HepG2 (cell line): ENCODE measurements around the gene TMEM95. TPM values are rescaled to one million over a fixed set of nuclear protein-coding genes. Genes with fewer than 3 reads are reported as not detected.

Experiments used
- ARNT ChIP-seq: fragments of 450-650 bp; IDR thresholded peaks from 2 replicates; pipeline ENCODE4 v1.6.1; 2017
- FOXO4 ChIP-seq: sonication (generic); formaldehyde crosslinking; conservative IDR thresholded peaks from 2 replicates; pipeline ENCODE4 v1.8.1; 2023; ENCODE audit warnings: missing genetic modification reagents
- HDAC1 ChIP-seq: sonication (generic); formaldehyde crosslinking; IDR thresholded peaks from 2 replicates; pipeline ENCODE4 v1.5.1; 2020; ENCODE audit warnings: mild to moderate bottlenecking, missing genetic modification reagents
- KDM2A ChIP-seq: sonication (generic); formaldehyde crosslinking; IDR thresholded peaks from 2 replicates; pipeline ENCODE4 v1.4.0; 2020; ENCODE audit warnings: low read depth, missing genetic modification reagents, borderline replicate concordance
- MTF1 ChIP-seq: sonication (generic); formaldehyde crosslinking; IDR thresholded peaks from 2 replicates; pipeline ENCODE4 v1.5.0; 2020; ENCODE audit warnings: missing genetic modification reagents
- MYC ChIP-seq: sonication (generic); formaldehyde crosslinking; IDR thresholded peaks from 2 replicates; pipeline ENCODE4 v1.9.0; 2021; ENCODE audit warnings: missing genetic modification reagents, borderline replicate concordance
- NFIB ChIP-seq: sonication (generic); formaldehyde crosslinking; IDR thresholded peaks from 2 replicates; pipeline ENCODE4 v1.9.0; 2021; ENCODE audit warnings: missing genetic modification reagents, mild to moderate bottlenecking, borderline replicate concordance
- PHF21A ChIP-seq: sonication (generic); formaldehyde crosslinking; IDR thresholded peaks from 2 replicates; pipeline ENCODE4 v1.5.0; 2020; ENCODE audit warnings: mild to moderate bottlenecking, missing genetic modification reagents
- RARA ChIP-seq: IDR thresholded peaks from 2 replicates; pipeline ENCODE4 v1.6.1; 2016; ENCODE audit warnings: missing genetic modification reagents, missing compliant biosample characterization
- RBM22 ChIP-seq: fragments of 200-400 bp; formaldehyde crosslinking; optimal IDR thresholded peaks from 2 replicates; pipeline ENCODE3; 2017; ENCODE audit warnings: mild to moderate bottlenecking, low read length, moderate library complexity
- SIN3B ChIP-seq: fragments of 150-350 bp; IDR thresholded peaks from 2 replicates; pipeline ENCODE4 v1.6.1; 2014; ENCODE audit warnings: low read length
- SMARCE1 ChIP-seq: fragments of 450-650 bp; IDR thresholded peaks from 2 replicates; pipeline ENCODE4 v1.6.1; 2017; ENCODE audit warnings: borderline replicate concordance
- SMC3 ChIP-seq: IDR thresholded peaks from 2 replicates; pipeline ENCODE4 v1.6.1; 2011; ENCODE audit warnings: low read length, improper control_type of control experiment
- SP1 ChIP-seq, 2 experiments: fragments of 450-650 bp in 1 of 2; sonication (generic) in 1 of 2; formaldehyde crosslinking in 1 of 2; IDR thresholded peaks; 2 replicates each; pipeline versions ENCODE4 v1.4.0 to v1.6.1; 2016 to 2020; ENCODE audit warnings: missing genetic modification reagents in 1 of 2
- TBX3 ChIP-seq: fragments of 450-650 bp; IDR thresholded peaks from 2 replicates; pipeline ENCODE4 v1.6.1; 2017; ENCODE audit warnings: antibody characterized with exemption, mild to moderate bottlenecking, inconsistent platforms, borderline replicate concordance
- ZBTB7B ChIP-seq: sonication (generic); formaldehyde crosslinking; IDR thresholded peaks from 2 replicates; pipeline ENCODE4 v1.4.0; 2020; ENCODE audit warnings: missing genetic modification reagents
- ZFP41 ChIP-seq: sonication (generic); formaldehyde crosslinking; IDR thresholded peaks from 2 replicates; pipeline ENCODE4 v1.4.0; 2020; ENCODE audit warnings: mild to moderate bottlenecking, missing genetic modification reagents, borderline replicate concordance
- ZNF337 ChIP-seq: sonication (generic); formaldehyde crosslinking; IDR thresholded peaks from 2 replicates; pipeline ENCODE4 v1.5.1; 2020; ENCODE audit warnings: missing genetic modification reagents, low read depth, mild to moderate bottlenecking, borderline replicate concordance
- ZNF512B ChIP-seq: sonication (generic); formaldehyde crosslinking; IDR thresholded peaks from 2 replicates; pipeline ENCODE4 v1.5.1; 2020; ENCODE audit warnings: missing genetic modification reagents, mild to moderate bottlenecking, borderline replicate concordance
- ZNF652 ChIP-seq: IDR thresholded peaks from 2 replicates; pipeline ENCODE4 v1.6.1; 2016; ENCODE audit warnings: low read depth, borderline replicate concordance
- ZNF737 ChIP-seq: sonication (generic); formaldehyde crosslinking; IDR thresholded peaks from 2 replicates; pipeline ENCODE4 v1.5.0; 2020; ENCODE audit warnings: missing genetic modification reagents, mild to moderate bottlenecking, borderline replicate concordance
- ZNF772 ChIP-seq: sonication (generic); formaldehyde crosslinking; IDR thresholded peaks from 2 replicates; pipeline ENCODE4 v1.5.0; 2020; ENCODE audit warnings: mild to moderate bottlenecking, missing genetic modification reagents
- polyA plus RNA-seq, 8 experiments: library from polyadenylated mRNA; depleted of rRNA in 3 of 8; stranded (reverse) in 7 of 8; unstranded in 1 of 8; fragments of >200 nt; fragmentation: Illumina TruSeq in 4 of 8; extraction: Trizol in 4 of 8; gene quantifications; 2 replicates each; pipeline versions ENCODE4 v1.2.1 to v1.2.3, GENCODE V29; 2011 to 2016; ENCODE audit warnings: low read depth in 4 of 8, missing spikeins in 1 of 8, mixed read lengths in 1 of 8; ENCODE audit not compliant: insufficient read depth in 1 of 8
- total RNA-seq, 5 experiments: library from RNA; depleted of rRNA; stranded (reverse); fragments of >200 nt; fragmentation: Illumina TruSeq; extraction: Trizol; gene quantifications; 2 replicates each; pipeline ENCODE4 v1.2.3, GENCODE V29; 2016; ENCODE audit warnings: low read depth in 1 of 5
- TF ChIP-seq, protein P1 (sequence below): sonication (generic); formaldehyde crosslinking; IDR thresholded peaks from 2 replicates; pipeline ENCODE4 v1.8.0; 2022; ENCODE audit warnings: missing genetic modification reagents, mild to moderate bottlenecking, borderline replicate concordance
- TF ChIP-seq, protein P2 (sequence below): sonication (generic); formaldehyde crosslinking; IDR thresholded peaks from 2 replicates; pipeline ENCODE4 v1.5.0; 2020; ENCODE audit warnings: missing genetic modification reagents

TMEM95 gene
- total and polyA plus RNA-seq, 2 of the 13 experiments (the other 11 are each of a cell fraction or from before 2014, with no cell fraction given): not detected

- peak; percentile 54; the same call in 1 of the 2 replicates for TF ChIP-seq ZBTB7B (CRISPR knock-in tag)
- no peak for TF ChIP-seq RBM22
- TF ChIP-seq TBX3: no peak
- TF ChIP-seq NFIB (CRISPR knock-in tag): no peak
- TF ChIP-seq, protein P1, sequence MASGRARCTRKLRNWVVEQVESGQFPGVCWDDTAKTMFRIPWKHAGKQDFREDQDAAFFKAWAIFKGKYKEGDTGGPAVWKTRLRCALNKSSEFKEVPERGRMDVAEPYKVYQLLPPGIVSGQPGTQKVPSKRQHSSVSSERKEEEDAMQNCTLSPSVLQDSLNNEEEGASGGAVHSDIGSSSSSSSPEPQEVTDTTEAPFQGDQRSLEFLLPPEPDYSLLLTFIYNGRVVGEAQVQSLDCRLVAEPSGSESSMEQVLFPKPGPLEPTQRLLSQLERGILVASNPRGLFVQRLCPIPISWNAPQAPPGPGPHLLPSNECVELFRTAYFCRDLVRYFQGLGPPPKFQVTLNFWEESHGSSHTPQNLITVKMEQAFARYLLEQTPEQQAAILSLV (CRISPR knock-in tag): no peak
- TF ChIP-seq MTF1 (CRISPR knock-in tag): no peak
- TF ChIP-seq SP1 (IDR thresholded peaks at IDR 0.05): no peak
- TF ChIP-seq SP1 (CRISPR knock-in tag; IDR thresholded peaks at IDR 0.05): peak; percentile 48; the same call in 1 of the 2 replicates
- TF ChIP-seq PHF21A: no peak
- no peak for TF ChIP-seq ZNF512B (CRISPR knock-in tag)
- peak; percentile 35; the same call in 1 of the 2 replicates for TF ChIP-seq MYC
- no peak for TF ChIP-seq ARNT
- no peak for TF ChIP-seq SIN3B
- no peak for TF ChIP-seq SMARCE1
- peak; percentile 35; the same call in 1 of the 2 replicates for TF ChIP-seq HDAC1
- TF ChIP-seq ZNF652 (CRISPR knock-in tag): no peak
- TF ChIP-seq ZFP41 (CRISPR knock-in tag): no peak
- peak; percentile 51; the same call in 1 of the 2 replicates for TF ChIP-seq ZNF772 (CRISPR knock-in tag)
- TF ChIP-seq, protein P2, sequence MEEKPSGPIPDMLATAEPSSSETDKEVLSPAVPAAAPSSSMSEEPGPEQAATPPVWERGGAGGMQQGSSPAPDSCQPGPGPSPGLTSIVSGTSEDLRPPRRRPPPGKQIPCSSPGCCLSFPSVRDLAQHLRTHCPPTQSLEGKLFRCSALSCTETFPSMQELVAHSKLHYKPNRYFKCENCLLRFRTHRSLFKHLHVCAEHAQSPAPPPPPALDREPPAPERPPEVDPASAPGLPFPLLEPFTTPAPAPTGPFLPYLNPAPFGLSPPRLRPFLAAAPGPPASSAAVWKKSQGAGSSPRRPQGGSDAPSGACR (CRISPR knock-in tag): no peak
- TF ChIP-seq KDM2A (CRISPR knock-in tag): peak; percentile 79
- TF ChIP-seq ZNF737 (CRISPR knock-in tag): no peak
- TF ChIP-seq SMC3: peak; percentile 49; the same call in 1 of the 2 replicates
- no peak for TF ChIP-seq ZNF337
- no peak for TF ChIP-seq RARA
- TF ChIP-seq FOXO4 (CRISPR knock-in tag): no peak
Measured at GRCh38 chr17:7356072-7356549, 1.2 kb downstream of the TMEM95 start (continued).
